Upper lobe of right lung (tissue), 1 donor: ENCODE data around the gene PREPL. TPM values are rescaled to one million over a fixed set of nuclear protein-coding genes. Genes with fewer than 3 reads are reported as not detected.

Source experiments
- ATAC-seq: fragments of 200-7000 bp; cut with Tn5 transposase; one replicate; pipeline ENCODE4 v1.9.1; 2020; ENCODE audit warnings: mild to moderate bottlenecking, moderate library complexity
- DNase-seq: peaks from one replicate; pipeline ENCODE4 v3.0.0-alpha.2; 2020
- H3K27ac ChIP-seq: fragments of 200-600 bp; one replicate; pipeline ENCODE4 v1.8.0; 2022
- H3K27me3 ChIP-seq: fragments of 200-600 bp; one replicate; pipeline ENCODE4 v1.8.0; 2022; ENCODE audit warnings: mild to moderate bottlenecking
- H3K36me3 ChIP-seq: fragments of 200-600 bp; one replicate; pipeline ENCODE4 v1.8.0; 2022
- H3K4me1 ChIP-seq: fragments of 200-600 bp; one replicate; pipeline ENCODE4 v1.8.0; 2022
- H3K4me3 ChIP-seq: fragments of 200-600 bp; one replicate; pipeline ENCODE4 v1.8.0; 2022; ENCODE audit warnings: mild to moderate bottlenecking
- H3K9me3 ChIP-seq: fragments of 200-600 bp; one replicate; pipeline ENCODE4 v1.8.0; 2022
- CTCF ChIP-seq: fragments of 200-600 bp; IDR thresholded peaks from one replicate; pipeline ENCODE4 v1.8.0; 2022; ENCODE audit warnings: antibody characterized with exemption
- intact Hi-C: fragments of 100-400 bp; cut with DNase I; formaldehyde crosslinking; loops from one replicate; pipeline ENCODE4 v1.11.0; 2022
- total RNA-seq: library from RNA; stranded (reverse); fragmentation: NEBNext Ultra II Directional; extraction: Animal tissue kit (Norgen Biotek cat#: 25700); gene quantifications from one replicate; pipeline ENCODE4 v1.2.1, GENCODE V29; 2021
- donor health status: DM: no; HTN: yes; CAD: no; lungs with severe emphysema.

PREPL gene
- total RNA-seq, 1 donor from 2014 or later: 43.4 TPM

GRCh38 chr2:44354761-44355160, 6.5 kb downstream of the PREPL start:
- peaks cover 11% of the 10 kb centered on the region for H3K4me1 ChIP-seq
- ATAC-seq (no peak), DNase-seq (no peak)
- no peak for TF ChIP-seq CTCF
- no peak overlapping the region for H3K4me3 ChIP-seq
- H3K36me3 ChIP-seq: no peaks in the 10 kb centered on the region
- intact Hi-C loops: no loop called here
- no peaks in the 10 kb centered on the region for H3K9me3 ChIP-seq
- no peak overlapping the region for H3K27ac ChIP-seq
- H3K27me3 ChIP-seq: no peaks in the 10 kb centered on the region

- no peak overlapping the region for H3K4me3 ChIP-seq
- no peak for ATAC-seq
- TF ChIP-seq CTCF: no peak
- DNase-seq: no peak
- H3K27ac ChIP-seq: no peak overlapping the region
- intact Hi-C loops: no loop called here
- H3K27me3 ChIP-seq: no peaks in the 10 kb centered on the region
- no peaks in the 10 kb centered on the region for H3K36me3 ChIP-seq
- H3K4me1 ChIP-seq: no peaks in the 10 kb centered on the region
- H3K9me3 ChIP-seq: no peaks in the 10 kb centered on the region
These were observed 8.8 kb downstream of the PREPL start for GRCh38 chr2:44352510-44352909.

- H3K9me3 ChIP-seq: no peaks in the 10 kb centered on the region
- H3K27me3 ChIP-seq: no peaks in the 10 kb centered on the region
- no peaks in the 10 kb centered on the region for H3K36me3 ChIP-seq
- no peak overlapping the region for H3K27ac ChIP-seq
- intact Hi-C loops: no loop called here
- ATAC-seq: no peak
- H3K4me3 ChIP-seq: no peak overlapping the region
- peaks cover 4% of the 10 kb centered on the region for H3K4me1 ChIP-seq
- no peak for TF ChIP-seq CTCF
- no peak for DNase-seq
These were observed 9.6 kb downstream of the PREPL start for GRCh38 chr2:44351676-44352075.

- ATAC-seq (no peak), DNase-seq (no peak)
- Histone ChIP-seq H3K36me3 (no peaks in the 10 kb centered on the region), H3K9me3 (no peaks in the 10 kb centered on the region), H3K27me3 (no peaks in the 10 kb centered on the region), H3K4me1 (peaks cover 4% of the 10 kb centered on the region), H3K4me3 (no peak overlapping the region), H3K27ac (no peak overlapping the region)
- TF ChIP-seq CTCF: no peak
- intact Hi-C loops: no loop called here
These were observed 10.2 kb downstream of the PREPL start for GRCh38 chr2:44351088-44351487.

- no peaks in the 10 kb centered on the region for H3K27me3 ChIP-seq
- H3K36me3 ChIP-seq: peaks cover 14% of the 10 kb centered on the region
- DNase-seq: no peak
- intact Hi-C loops: no loop called here
- H3K4me3 ChIP-seq: no peak overlapping the region
- no peaks in the 10 kb centered on the region for H3K9me3 ChIP-seq
- H3K27ac ChIP-seq: no peak overlapping the region
- no peak for ATAC-seq
- no peak for TF ChIP-seq CTCF
- H3K4me1 ChIP-seq: peaks cover 4% of the 10 kb centered on the region
These were observed 11.8 kb downstream of the PREPL start for GRCh38 chr2:44349506-44349905.

- no peak for DNase-seq
- no peak for ATAC-seq
- TF ChIP-seq CTCF: no peak
- Histone ChIP-seq H3K27me3 (no peaks in the 10 kb centered on the region), H3K36me3 (peaks cover 25% of the 10 kb centered on the region), H3K27ac (no peak overlapping the region), H3K9me3 (no peaks in the 10 kb centered on the region), H3K4me1 (peaks cover 4% of the 10 kb centered on the region), H3K4me3 (no peak overlapping the region)
- intact Hi-C loops: no loop called here
These were observed 12.9 kb downstream of the PREPL start for GRCh38 chr2:44348400-44348799.
